A673 (cell line): ENCODE data around the gene RPL15. TPM values are rescaled to one million over a fixed set of nuclear protein-coding genes. Genes with fewer than 3 reads are reported as not detected.
A peak's percentile ranks its signal among the peaks of the same experiment; 100 is the strongest.

Experiments used
- BruUV-seq: library from RNA; stranded (reverse); fragments of 400-500 nt; replicated peaks from 2 replicates; lab custom pipeline; 2021; lab: Mats Ljungman, UMichigan
- CTCF ChIA-PET: fragments of 300-600 bp; sonication (Branson Sonifier 250); formaldehyde crosslinking; loops from one replicate; lab custom pipeline; 2022; ENCODE audit warnings: antibody characterized with exemption; lab: Charles Lee
- POLR2A ChIA-PET: fragments of 300-600 bp; sonication (Branson Sonifier 250); formaldehyde crosslinking; loops from one replicate; lab custom pipeline; 2022; ENCODE audit warnings: antibody characterized with exemption; ENCODE audit not compliant: low non-redundant PET; lab: Charles Lee
- DNase-seq: peaks from one replicate; pipeline ENCODE4 v3.0.0-alpha.2; 2015; ENCODE audit warnings: low spot score
- H3K27ac ChIP-seq: fragments of 200-600 bp; sonication (generic); 2 replicates; pipeline ENCODE4 v1.5.1; 2016; ENCODE audit warnings: mixed run types, low read depth, mild to moderate bottlenecking, mixed read lengths, antibody characterized with exemption, low read length; ENCODE audit not compliant: poor library complexity, severe bottlenecking
- H3K27me3 ChIP-seq: fragments of 200-600 bp; sonication (generic); replicated peaks from 2 replicates; pipeline ENCODE4 v1.6.1; 2017; ENCODE audit warnings: mixed run types, low read depth, mild to moderate bottlenecking, mixed read lengths, antibody characterized with exemption, low read length; ENCODE audit not compliant: insufficient read depth, poor library complexity
- H3K36me3 ChIP-seq: fragments of 200-600 bp; sonication (generic); 2 replicates; pipeline ENCODE4 v1.6.1; 2016; ENCODE audit warnings: mixed run types, mild to moderate bottlenecking, mixed read lengths, antibody characterized with exemption, low read length; ENCODE audit not compliant: insufficient read depth, poor library complexity, severe bottlenecking
- H3K4me1 ChIP-seq: fragments of 200-600 bp; sonication (generic); 2 replicates; pipeline ENCODE4 v1.6.1; 2017; ENCODE audit warnings: mixed run types, mild to moderate bottlenecking, mixed read lengths, antibody characterized with exemption, low read length; ENCODE audit not compliant: insufficient read depth, poor library complexity, severe bottlenecking
- H3K4me3 ChIP-seq: fragments of 200-600 bp; sonication (generic); 2 replicates; pipeline ENCODE4 v1.5.1; 2016; ENCODE audit warnings: low read depth, mixed run types, mild to moderate bottlenecking, mixed read lengths, low read length; ENCODE audit not compliant: poor library complexity, severe bottlenecking
- H3K9me3 ChIP-seq: fragments of 200-600 bp; sonication (generic); 2 replicates; pipeline ENCODE4 v1.6.1; 2016; ENCODE audit warnings: mixed run types, low read depth, mild to moderate bottlenecking, mixed read lengths, antibody characterized with exemption, low read length; ENCODE audit not compliant: poor library complexity, severe bottlenecking
- EZH2 ChIP-seq: fragments of 200-600 bp; sonication (generic); IDR thresholded peaks from 2 replicates; pipeline ENCODE4 v1.6.1; 2017; ENCODE audit warnings: borderline replicate concordance, low read depth, mild to moderate bottlenecking, mixed read lengths, antibody characterized with exemption, low read length; ENCODE audit not compliant: poor library complexity, severe bottlenecking
- intact Hi-C: fragments of 100-400 bp; cut with micrococcal nuclease; formaldehyde crosslinking; loops from one replicate; pipeline ENCODE4 v1.10.0; 2022; ENCODE audit not compliant: unreplicated experiment
- total RNA-seq: library from RNA; stranded (reverse); gene quantifications from 2 replicates; pipeline ENCODE4 v1.2.3, GENCODE V29; 2021
- TF ChIP-seq, protein P1 (sequence below): fragments of 300-800, 200-600 bp; sonication (generic); conservative IDR thresholded peaks from 2 replicates; pipeline ENCODE4 v1.5.1; 2017; ENCODE audit warnings: low read depth, mild to moderate bottlenecking, antibody characterized with exemption, low read length, moderate library complexity, mixed read lengths

RPL15 gene
- total RNA-seq, 1 experiment from 2014 or later, result 1,939 TPM

DNA sequence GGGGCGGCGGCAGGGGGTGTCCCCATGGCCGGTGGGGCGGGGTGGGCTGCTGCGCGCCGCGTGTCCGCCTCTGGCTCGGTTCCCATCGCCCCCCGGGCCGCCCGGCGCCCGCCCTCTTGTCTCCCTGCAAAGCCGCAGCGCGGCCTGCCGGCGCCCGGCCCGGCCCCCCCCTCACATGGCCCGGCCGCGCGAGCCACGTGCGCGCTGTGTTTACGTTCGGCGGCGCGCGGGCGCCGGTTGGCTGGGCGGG lies 28.7 kb downstream of the RPL15 start:
- H3K27ac ChIP-seq, result peak overlapping the region; percentile 87
- H3K9me3 ChIP-seq, result no peaks in the 10 kb centered on the region
- POLR2A ChIA-PET, result no interaction called here
- H3K4me1 ChIP-seq, result peaks cover 7% of the 10 kb centered on the region
- no peaks in the 10 kb centered on the region for H3K27me3 ChIP-seq
- H3K36me3 ChIP-seq, result no peaks in the 10 kb centered on the region
- CTCF ChIA-PET, result no interaction called here
- DNase-seq, result no peak
- intact Hi-C loops, result loop anchor here (2.0 kb wide), 1 partner anchor 23 kb away; no protein-coding TSS in a partner anchor
- H3K4me3 ChIP-seq, result peak overlapping the region; percentile 66
- no TSS peak for BruUV-seq
- TF ChIP-seq EZH2, result no peak
- TF ChIP-seq, protein P1, sequence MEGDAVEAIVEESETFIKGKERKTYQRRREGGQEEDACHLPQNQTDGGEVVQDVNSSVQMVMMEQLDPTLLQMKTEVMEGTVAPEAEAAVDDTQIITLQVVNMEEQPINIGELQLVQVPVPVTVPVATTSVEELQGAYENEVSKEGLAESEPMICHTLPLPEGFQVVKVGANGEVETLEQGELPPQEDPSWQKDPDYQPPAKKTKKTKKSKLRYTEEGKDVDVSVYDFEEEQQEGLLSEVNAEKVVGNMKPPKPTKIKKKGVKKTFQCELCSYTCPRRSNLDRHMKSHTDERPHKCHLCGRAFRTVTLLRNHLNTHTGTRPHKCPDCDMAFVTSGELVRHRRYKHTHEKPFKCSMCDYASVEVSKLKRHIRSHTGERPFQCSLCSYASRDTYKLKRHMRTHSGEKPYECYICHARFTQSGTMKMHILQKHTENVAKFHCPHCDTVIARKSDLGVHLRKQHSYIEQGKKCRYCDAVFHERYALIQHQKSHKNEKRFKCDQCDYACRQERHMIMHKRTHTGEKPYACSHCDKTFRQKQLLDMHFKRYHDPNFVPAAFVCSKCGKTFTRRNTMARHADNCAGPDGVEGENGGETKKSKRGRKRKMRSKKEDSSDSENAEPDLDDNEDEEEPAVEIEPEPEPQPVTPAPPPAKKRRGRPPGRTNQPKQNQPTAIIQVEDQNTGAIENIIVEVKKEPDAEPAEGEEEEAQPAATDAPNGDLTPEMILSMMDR, result no peak

DNA sequence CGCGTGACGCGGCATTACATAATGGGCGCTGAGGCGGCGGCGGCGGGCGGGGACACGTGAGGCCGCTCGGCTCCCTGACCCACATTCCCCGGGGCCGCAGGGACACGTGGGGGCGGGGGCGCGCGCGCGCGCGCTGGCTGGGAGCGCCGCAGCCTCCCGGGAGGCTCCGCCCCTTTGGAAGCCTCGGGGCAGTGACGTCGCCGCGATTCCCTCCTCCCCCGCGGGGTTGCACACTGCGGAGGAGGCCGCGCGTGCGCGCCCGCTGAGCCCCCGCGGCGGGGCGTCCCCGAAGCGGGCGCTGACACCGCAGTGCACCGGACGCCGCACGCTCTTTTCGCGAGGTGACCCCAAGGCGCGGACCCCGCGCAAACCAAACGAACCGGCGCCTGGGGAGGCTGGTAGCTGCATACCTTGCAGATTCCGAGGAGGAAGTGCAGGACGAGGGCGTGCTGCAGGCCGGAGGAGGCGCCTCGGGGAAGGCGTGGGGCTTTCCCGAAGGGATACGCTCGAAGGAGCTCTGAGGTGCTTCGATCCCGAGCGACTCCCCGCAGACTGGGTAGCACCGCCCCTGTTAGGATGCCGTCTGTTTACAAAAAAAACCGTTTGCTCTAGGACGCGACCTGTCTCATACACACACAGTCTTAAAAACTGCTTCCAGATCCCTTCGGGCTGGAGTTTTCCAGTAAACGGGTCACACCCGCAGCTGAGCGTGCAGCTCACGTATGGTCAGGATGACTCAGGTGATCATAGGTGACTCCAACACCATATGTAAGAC lies 29.2 kb downstream of the RPL15 start:
- intact Hi-C loops, result loop anchor here (1.0 to 2.0 kb wide), 2 partner anchors 23 to 46 kb away; no protein-coding TSS in a partner anchor
- ChIA-PET CTCF (no interaction called here), POLR2A (interaction anchor here (0.5 kb wide), 1 partner anchor 19 kb away, joined by 9 read pairs; no protein-coding TSS in a partner anchor)

DNA sequence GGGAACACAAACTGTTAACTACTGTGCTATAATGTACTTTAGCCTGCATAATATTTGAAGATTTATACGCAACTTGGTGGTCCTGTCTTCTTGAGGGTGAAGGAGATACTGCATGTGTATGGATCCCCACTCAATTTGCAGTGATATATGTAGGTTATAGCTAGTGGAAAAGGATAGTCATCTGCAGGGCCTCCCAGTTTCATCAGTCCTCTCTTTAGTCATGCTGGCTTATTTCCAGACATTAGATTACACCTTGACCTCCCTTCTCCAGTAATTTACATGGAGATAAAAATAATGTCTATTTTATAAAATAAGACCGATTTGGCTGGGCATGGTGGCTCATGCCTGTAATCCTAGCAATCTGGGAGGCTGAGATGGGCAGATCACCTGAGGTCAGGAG lies 31.8 kb downstream of the RPL15 start:
- H3K4me3 ChIP-seq, result no peak overlapping the region
- intact Hi-C loops, result no loop called here
- H3K27ac ChIP-seq, result no peak overlapping the region
- H3K27me3 ChIP-seq, result no peaks in the 10 kb centered on the region
- ChIA-PET CTCF (no interaction called here), POLR2A (no interaction called here)
- DNase-seq, result no peak
- BruUV-seq, result no TSS peak
- no peaks in the 10 kb centered on the region for H3K9me3 ChIP-seq
- peaks cover 14% of the 10 kb centered on the region for H3K4me1 ChIP-seq
- TF ChIP-seq, protein P1, result no peak
- TF ChIP-seq EZH2, result no peak
- H3K36me3 ChIP-seq, result no peaks in the 10 kb centered on the region

More for the DNA sequence above, 29.2 kb downstream of the RPL15 start:
- H3K4me1 ChIP-seq, result peaks cover 7% of the 10 kb centered on the region
- BruUV-seq, result no TSS peak
- H3K27me3 ChIP-seq, result no peaks in the 10 kb centered on the region
- DNase-seq, result peak; percentile 98
- TF ChIP-seq EZH2, result no peak
- TF ChIP-seq, protein P1, result no peak
- H3K27ac ChIP-seq, result peak overlapping the region; percentile 87
- peak overlapping the region; percentile 66 for H3K4me3 ChIP-seq
- H3K36me3 ChIP-seq, result no peaks in the 10 kb centered on the region
- H3K9me3 ChIP-seq, result no peaks in the 10 kb centered on the region
